Measurements from ENCODE around the gene HSPA4. TPM values are rescaled to one million over a fixed set of nuclear protein-coding genes. Genes with fewer than 3 reads are reported as not detected.

The HSPA4 gene
- total and polyA plus RNA-seq, 2 experiments from 2014 or later: 340 to 343 TPM

DNA sequence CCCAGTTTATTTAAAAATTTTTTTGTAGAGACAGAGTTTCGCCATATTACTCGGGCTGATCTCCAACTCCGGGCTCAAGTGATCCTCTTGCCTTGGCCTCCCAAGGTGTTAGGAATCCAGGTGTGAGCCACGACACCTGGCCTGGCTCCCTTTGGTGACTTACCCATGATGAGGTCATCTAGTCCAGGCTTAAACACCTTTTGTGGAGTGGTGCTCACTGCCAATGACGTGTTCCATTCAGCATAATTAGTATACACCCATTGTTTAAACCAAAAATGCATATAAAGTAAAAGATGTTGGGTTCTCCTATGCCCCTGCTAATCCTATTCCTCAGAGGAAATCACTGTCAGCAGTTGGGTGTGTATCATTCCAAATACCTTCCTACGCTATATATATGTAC is 91.0 kb downstream of the HSPA4 start:
- Histone ChIP-seq H3K4me2 (no peak overlapping the region), H3K27ac (ENCODE audit: low read depth) (no peak overlapping the region), H3F3A (replicated peaks; ENCODE audit: low read depth) (no peaks in the 10 kb centered on the region), H3K79me2 (replicated peaks; ENCODE audit: insufficient read depth) (no peaks in the 10 kb centered on the region), H3K36me3 (ENCODE audit: insufficient read depth) (no peaks in the 10 kb centered on the region), H3K27me3 (ENCODE audit: insufficient read depth) (no peaks in the 10 kb centered on the region), H3K9me2 (ENCODE audit: insufficient read depth) (0 out of 2 replicates have a peak, but pooled peaks cover 4% of the 10 kb centered on the region), H2AFZ (no peak overlapping the region), H4K20me1 (replicated peaks; ENCODE audit: insufficient read depth) (no peaks in the 10 kb centered on the region), H3K4me3 (no peak overlapping the region), H3K4me1 (ENCODE audit: insufficient read depth) (no peaks in the 10 kb centered on the region)
- no peaks in the 10 kb centered on the region; the same call in 2 of the 3 replicates for H3K36me3 Mint-ChIP-seq (ENCODE audit: low read depth)
- DNase-seq (ENCODE audit: low spot score) (no peak), ATAC-seq (no peak)
- H3K27ac Mint-ChIP-seq: no peak overlapping the region
- no peaks in the 10 kb centered on the region for H3K4me1 Mint-ChIP-seq
- TF ChIP-seq NANOG (IDR thresholded peaks at IDR 0.05; ENCODE audit: borderline replicate concordance) (no peak), STAT1 (IDR thresholded peaks at IDR 0.05; ENCODE audit: unreplicated experiment) (no peak), JUNB (IDR thresholded peaks at IDR 0.05; ENCODE audit: unreplicated experiment) (no peak), ZNF331 (CRISPR knock-in tag; IDR thresholded peaks at IDR 0.05; ENCODE audit: low read depth) (no peak), CTCF (conservative IDR thresholded peaks at IDR 0.05; ENCODE audit: low read depth in 2 of 2) (no peak), ETS1 (IDR thresholded peaks at IDR 0.05) (no peak)
- H3K4me3 Mint-ChIP-seq: no peak overlapping the region
- peaks cover 10% of the 10 kb centered on the region; the same call in 2 of the 3 replicates for H3K9me3 Mint-ChIP-seq
- H3K27me3 Mint-ChIP-seq (ENCODE audit: insufficient read depth, low read depth, poor library complexity): no peaks in the 10 kb centered on the region

DNA sequence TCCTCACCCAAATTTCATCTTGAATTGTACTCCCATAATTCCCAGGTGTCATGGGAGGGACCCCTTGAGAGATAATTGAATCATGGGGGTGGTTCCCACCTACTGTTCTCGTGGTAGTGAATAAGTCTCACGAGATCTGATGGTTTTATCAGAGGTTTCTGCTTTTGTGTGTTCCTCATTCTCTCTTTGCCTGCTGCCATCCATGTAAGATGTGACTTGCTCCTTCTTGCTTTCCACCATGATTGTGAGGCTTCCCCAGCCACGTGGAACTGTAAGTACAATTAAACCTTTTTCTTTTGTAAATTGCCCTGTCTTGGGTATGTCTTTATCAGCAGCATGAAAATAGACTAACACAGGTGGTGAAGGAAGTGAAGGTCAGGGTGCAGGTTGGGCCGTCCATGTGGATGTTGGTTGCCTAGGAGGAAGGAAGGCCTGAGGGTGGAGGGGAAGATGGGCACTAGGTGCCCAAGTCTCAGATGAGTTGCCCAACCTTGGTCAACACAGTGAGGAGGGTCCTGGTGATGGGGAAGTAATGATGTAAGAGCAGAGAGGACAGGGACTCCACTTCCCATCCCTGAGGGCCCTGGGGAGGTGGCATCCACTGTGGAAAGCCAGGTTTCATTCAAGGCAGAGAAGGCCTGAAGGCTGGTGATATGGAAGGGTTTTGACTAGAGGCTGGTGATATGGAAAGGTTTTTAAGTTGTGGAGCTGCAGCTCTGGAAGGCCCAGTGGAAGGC is 92.6 kb downstream of the HSPA4 start:
- H3F3A ChIP-seq (replicated peaks; ENCODE audit: low read depth): no peaks in the 10 kb centered on the region
- Mint-ChIP-seq H3K36me3 (ENCODE audit: low read depth) (no peaks in the 10 kb centered on the region; the same call in 2 of the 3 replicates), H3K4me1 (peaks cover 3% of the 10 kb centered on the region; the same call in 1 of the 3 replicates), H3K4me3 (no peak overlapping the region), H3K9me3 (peaks cover 10% of the 10 kb centered on the region; the same call in 2 of the 3 replicates), H3K27me3 (ENCODE audit: insufficient read depth, low read depth, poor library complexity) (no peaks in the 10 kb centered on the region), H3K27ac (no peak overlapping the region)
- no peak overlapping the region for H3K27ac ChIP-seq (ENCODE audit: low read depth)
- H3K4me3 ChIP-seq: no peak overlapping the region
- 0 out of 2 replicates have a peak, but pooled peaks cover 4% of the 10 kb centered on the region for H3K9me2 ChIP-seq (ENCODE audit: insufficient read depth)
- no peak overlapping the region for H3K4me2 ChIP-seq
- no peak overlapping the region for H2AFZ ChIP-seq
- no peak for DNase-seq (ENCODE audit: low spot score)
- no peak for ATAC-seq
- no peaks in the 10 kb centered on the region for H3K4me1 ChIP-seq (ENCODE audit: insufficient read depth)
- no peaks in the 10 kb centered on the region for H3K36me3 ChIP-seq (ENCODE audit: insufficient read depth)
- no peaks in the 10 kb centered on the region for H4K20me1 ChIP-seq (replicated peaks; ENCODE audit: insufficient read depth)
- H3K27me3 ChIP-seq (ENCODE audit: insufficient read depth): no peaks in the 10 kb centered on the region
- H3K79me2 ChIP-seq (replicated peaks; ENCODE audit: insufficient read depth): no peaks in the 10 kb centered on the region
- TF ChIP-seq, protein P1, sequence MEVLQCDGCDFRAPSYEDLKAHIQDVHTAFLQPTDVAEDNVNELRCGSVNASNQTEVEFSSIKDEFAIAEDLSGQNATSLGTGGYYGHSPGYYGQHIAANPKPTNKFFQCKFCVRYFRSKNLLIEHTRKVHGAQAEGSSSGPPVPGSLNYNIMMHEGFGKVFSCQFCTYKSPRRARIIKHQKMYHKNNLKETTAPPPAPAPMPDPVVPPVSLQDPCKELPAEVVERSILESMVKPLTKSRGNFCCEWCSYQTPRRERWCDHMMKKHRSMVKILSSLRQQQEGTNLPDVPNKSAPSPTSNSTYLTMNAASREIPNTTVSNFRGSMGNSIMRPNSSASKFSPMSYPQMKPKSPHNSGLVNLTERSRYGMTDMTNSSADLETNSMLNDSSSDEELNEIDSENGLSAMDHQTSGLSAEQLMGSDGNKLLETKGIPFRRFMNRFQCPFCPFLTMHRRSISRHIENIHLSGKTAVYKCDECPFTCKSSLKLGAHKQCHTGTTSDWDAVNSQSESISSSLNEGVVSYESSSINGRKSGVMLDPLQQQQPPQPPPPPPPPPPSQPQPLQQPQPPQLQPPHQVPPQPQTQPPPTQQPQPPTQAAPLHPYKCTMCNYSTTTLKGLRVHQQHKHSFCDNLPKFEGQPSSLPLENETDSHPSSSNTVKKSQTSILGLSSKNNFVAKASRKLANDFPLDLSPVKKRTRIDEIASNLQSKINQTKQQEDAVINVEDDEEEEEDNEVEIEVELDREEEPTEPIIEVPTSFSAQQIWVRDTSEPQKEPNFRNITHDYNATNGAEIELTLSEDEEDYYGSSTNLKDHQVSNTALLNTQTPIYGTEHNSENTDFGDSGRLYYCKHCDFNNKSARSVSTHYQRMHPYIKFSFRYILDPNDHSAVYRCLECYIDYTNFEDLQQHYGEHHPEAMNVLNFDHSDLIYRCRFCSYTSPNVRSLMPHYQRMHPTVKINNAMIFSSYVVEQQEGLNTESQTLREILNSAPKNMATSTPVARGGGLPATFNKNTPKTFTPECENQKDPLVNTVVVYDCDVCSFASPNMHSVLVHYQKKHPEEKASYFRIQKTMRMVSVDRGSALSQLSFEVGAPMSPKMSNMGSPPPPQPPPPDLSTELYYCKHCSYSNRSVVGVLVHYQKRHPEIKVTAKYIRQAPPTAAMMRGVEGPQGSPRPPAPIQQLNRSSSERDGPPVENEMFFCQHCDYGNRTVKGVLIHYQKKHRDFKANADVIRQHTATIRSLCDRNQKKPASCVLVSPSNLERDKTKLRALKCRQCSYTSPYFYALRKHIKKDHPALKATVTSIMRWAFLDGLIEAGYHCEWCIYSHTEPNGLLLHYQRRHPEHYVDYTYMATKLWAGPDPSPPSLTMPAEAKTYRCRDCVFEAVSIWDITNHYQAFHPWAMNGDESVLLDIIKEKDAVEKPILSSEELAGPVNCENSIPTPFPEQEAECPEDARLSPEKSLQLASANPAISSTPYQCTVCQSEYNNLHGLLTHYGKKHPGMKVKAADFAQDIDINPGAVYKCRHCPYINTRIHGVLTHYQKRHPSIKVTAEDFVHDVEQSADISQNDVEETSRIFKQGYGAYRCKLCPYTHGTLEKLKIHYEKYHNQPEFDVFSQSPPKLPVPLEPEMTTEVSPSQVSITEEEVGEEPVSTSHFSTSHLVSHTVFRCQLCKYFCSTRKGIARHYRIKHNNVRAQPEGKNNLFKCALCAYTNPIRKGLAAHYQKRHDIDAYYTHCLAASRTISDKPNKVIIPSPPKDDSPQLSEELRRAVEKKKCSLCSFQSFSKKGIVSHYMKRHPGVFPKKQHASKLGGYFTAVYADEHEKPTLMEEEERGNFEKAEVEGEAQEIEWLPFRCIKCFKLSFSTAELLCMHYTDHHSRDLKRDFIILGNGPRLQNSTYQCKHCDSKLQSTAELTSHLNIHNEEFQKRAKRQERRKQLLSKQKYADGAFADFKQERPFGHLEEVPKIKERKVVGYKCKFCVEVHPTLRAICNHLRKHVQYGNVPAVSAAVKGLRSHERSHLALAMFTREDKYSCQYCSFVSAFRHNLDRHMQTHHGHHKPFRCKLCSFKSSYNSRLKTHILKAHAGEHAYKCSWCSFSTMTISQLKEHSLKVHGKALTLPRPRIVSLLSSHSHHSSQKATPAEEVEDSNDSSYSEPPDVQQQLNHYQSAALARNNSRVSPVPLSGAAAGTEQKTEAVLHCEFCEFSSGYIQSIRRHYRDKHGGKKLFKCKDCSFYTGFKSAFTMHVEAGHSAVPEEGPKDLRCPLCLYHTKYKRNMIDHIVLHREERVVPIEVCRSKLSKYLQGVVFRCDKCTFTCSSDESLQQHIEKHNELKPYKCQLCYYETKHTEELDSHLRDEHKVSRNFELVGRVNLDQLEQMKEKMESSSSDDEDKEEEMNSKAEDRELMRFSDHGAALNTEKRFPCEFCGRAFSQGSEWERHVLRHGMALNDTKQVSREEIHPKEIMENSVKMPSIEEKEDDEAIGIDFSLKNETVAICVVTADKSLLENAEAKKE (CRISPR knock-in tag; IDR thresholded peaks at IDR 0.05): no peak
- no peak for TF ChIP-seq EZH2phosphoT487 (IDR thresholded peaks at IDR 0.05; ENCODE audit: unreplicated experiment)
- no peak for TF ChIP-seq NANOG (IDR thresholded peaks at IDR 0.05; ENCODE audit: borderline replicate concordance)
- TF ChIP-seq JUNB (IDR thresholded peaks at IDR 0.05; ENCODE audit: unreplicated experiment): no peak
- no peak for TF ChIP-seq CTCF (conservative IDR thresholded peaks at IDR 0.05; ENCODE audit: low read depth in 2 of 2)
- no peak for TF ChIP-seq ZNF114 (CRISPR knock-in tag; IDR thresholded peaks at IDR 0.05)
